ENCODE results near the gene SLC35E3.

GRCh38 chr12:68793436-68793835 lies 47.5 kb downstream of the SLC35E3 start:
- TF ChIP-seq, protein P1, sequence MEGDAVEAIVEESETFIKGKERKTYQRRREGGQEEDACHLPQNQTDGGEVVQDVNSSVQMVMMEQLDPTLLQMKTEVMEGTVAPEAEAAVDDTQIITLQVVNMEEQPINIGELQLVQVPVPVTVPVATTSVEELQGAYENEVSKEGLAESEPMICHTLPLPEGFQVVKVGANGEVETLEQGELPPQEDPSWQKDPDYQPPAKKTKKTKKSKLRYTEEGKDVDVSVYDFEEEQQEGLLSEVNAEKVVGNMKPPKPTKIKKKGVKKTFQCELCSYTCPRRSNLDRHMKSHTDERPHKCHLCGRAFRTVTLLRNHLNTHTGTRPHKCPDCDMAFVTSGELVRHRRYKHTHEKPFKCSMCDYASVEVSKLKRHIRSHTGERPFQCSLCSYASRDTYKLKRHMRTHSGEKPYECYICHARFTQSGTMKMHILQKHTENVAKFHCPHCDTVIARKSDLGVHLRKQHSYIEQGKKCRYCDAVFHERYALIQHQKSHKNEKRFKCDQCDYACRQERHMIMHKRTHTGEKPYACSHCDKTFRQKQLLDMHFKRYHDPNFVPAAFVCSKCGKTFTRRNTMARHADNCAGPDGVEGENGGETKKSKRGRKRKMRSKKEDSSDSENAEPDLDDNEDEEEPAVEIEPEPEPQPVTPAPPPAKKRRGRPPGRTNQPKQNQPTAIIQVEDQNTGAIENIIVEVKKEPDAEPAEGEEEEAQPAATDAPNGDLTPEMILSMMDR (IDR thresholded peaks at IDR 0.05): no peak
- TF ChIP-seq POLR2A (IDR thresholded peaks at IDR 0.05): no peak

Measured in testis (tissue), 2 donors.